ENCODE measurements around the gene TP53RK. TPM values are rescaled to one million over a fixed set of nuclear protein-coding genes. Genes with fewer than 3 reads are reported as not detected.

The TP53RK gene
- polyA plus RNA-seq, 1 of the 3 experiments (the other 2 are of a cell fraction): 5.5 TPM

DNA sequence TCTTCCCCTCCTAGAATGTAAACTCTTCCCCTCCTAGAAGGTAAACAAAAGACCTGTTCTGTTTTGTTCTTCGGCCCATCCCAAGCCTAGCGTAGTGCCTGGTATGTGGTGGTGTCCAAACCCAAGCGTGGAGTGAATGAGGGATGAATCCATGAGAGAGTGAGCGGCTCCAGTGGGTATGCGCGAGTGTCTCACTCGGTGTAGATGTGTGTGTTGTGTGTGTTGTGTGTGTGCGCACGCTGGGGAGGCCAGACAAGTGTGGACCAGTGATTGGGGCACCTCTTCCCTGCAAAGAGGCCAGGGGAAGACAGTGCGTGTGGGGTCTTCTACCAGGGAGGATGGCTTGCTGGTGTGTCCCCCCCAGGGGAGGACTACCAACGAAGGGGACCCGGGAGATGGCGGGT lies 19.8 kb upstream of the TP53RK start (continued):
- no peak for TF ChIP-seq EZH2phosphoT487 (IDR thresholded peaks at IDR 0.05; ENCODE audit: borderline replicate concordance, low read depth)
- TF ChIP-seq, protein P1, sequence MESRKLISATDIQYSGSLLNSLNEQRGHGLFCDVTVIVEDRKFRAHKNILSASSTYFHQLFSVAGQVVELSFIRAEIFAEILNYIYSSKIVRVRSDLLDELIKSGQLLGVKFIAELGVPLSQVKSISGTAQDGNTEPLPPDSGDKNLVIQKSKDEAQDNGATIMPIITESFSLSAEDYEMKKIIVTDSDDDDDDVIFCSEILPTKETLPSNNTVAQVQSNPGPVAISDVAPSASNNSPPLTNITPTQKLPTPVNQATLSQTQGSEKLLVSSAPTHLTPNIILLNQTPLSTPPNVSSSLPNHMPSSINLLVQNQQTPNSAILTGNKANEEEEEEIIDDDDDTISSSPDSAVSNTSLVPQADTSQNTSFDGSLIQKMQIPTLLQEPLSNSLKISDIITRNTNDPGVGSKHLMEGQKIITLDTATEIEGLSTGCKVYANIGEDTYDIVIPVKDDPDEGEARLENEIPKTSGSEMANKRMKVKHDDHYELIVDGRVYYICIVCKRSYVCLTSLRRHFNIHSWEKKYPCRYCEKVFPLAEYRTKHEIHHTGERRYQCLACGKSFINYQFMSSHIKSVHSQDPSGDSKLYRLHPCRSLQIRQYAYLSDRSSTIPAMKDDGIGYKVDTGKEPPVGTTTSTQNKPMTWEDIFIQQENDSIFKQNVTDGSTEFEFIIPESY (IDR thresholded peaks at IDR 0.05; ENCODE audit: borderline replicate concordance, low read depth): no peak

GRCh38 chr20:46708172-46708860 lies 19.1 kb upstream of the TP53RK start:
- TF ChIP-seq RFX5 (IDR thresholded peaks at IDR 0.05; ENCODE audit: low read length): no peak
- no peak for TF ChIP-seq NFIC (IDR thresholded peaks at IDR 0.05; ENCODE audit: borderline replicate concordance)
- TF ChIP-seq MAX (IDR thresholded peaks at IDR 0.05; ENCODE audit: low read depth): no peak
- no peak for TF ChIP-seq PBX3 (IDR thresholded peaks at IDR 0.05)
- no peak for TF ChIP-seq FOXM1 (IDR thresholded peaks at IDR 0.05; ENCODE audit: low read depth)
- no peak for TF ChIP-seq GABPA (IDR thresholded peaks at IDR 0.05; ENCODE audit: low read depth)
- TF ChIP-seq, protein P2, sequence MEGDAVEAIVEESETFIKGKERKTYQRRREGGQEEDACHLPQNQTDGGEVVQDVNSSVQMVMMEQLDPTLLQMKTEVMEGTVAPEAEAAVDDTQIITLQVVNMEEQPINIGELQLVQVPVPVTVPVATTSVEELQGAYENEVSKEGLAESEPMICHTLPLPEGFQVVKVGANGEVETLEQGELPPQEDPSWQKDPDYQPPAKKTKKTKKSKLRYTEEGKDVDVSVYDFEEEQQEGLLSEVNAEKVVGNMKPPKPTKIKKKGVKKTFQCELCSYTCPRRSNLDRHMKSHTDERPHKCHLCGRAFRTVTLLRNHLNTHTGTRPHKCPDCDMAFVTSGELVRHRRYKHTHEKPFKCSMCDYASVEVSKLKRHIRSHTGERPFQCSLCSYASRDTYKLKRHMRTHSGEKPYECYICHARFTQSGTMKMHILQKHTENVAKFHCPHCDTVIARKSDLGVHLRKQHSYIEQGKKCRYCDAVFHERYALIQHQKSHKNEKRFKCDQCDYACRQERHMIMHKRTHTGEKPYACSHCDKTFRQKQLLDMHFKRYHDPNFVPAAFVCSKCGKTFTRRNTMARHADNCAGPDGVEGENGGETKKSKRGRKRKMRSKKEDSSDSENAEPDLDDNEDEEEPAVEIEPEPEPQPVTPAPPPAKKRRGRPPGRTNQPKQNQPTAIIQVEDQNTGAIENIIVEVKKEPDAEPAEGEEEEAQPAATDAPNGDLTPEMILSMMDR (IDR thresholded peaks at IDR 0.05): no peak
- TF ChIP-seq EZH2phosphoT487 (IDR thresholded peaks at IDR 0.05; ENCODE audit: borderline replicate concordance, low read depth): no peak
- no peak for TF ChIP-seq YY1 (IDR thresholded peaks at IDR 0.05; ENCODE audit: low read depth)
- TF ChIP-seq POLR2AphosphoS5 (IDR thresholded peaks at IDR 0.05; ENCODE audit: low read depth, low read length): no peak
- no peak for TF ChIP-seq GATA2 (CRISPR knock-in tag; IDR thresholded peaks at IDR 0.05)
- TF ChIP-seq JUND (IDR thresholded peaks at IDR 0.05): no peak
- TF ChIP-seq, protein P3, sequence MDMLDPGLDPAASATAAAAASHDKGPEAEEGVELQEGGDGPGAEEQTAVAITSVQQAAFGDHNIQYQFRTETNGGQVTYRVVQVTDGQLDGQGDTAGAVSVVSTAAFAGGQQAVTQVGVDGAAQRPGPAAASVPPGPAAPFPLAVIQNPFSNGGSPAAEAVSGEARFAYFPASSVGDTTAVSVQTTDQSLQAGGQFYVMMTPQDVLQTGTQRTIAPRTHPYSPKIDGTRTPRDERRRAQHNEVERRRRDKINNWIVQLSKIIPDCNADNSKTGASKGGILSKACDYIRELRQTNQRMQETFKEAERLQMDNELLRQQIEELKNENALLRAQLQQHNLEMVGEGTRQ (IDR thresholded peaks at IDR 0.05; ENCODE audit: borderline replicate concordance, low read depth, low read length): no peak
- DNase-seq: no peak
- Histone ChIP-seq H3K79me2 (ENCODE audit: insufficient read depth) (peaks cover 16% of the 10 kb centered on the region; the same call in 1 of the 2 replicates), H3K36me3 (replicated peaks in 1 of 2; ENCODE audit: control insufficient read depth in 1 of 2, insufficient read depth in 2 of 2, low read length in 1 of 2) (no peaks in the 10 kb centered on the region), H3K27ac (ENCODE audit: low read depth in 2 of 2, low read length in 1 of 2) (no peak overlapping the region), H3K27me3 (ENCODE audit: insufficient read depth) (no peaks in the 10 kb centered on the region), H3K4me3 (ENCODE audit: low read depth in 2 of 2, low read length in 1 of 2) (no peak overlapping the region), H4K20me1 (ENCODE audit: insufficient read depth) (no peaks in the 10 kb centered on the region), H3K4me2 (no peak overlapping the region), H3K4me1 (ENCODE audit: control insufficient read depth in 1 of 2, insufficient read depth in 2 of 2, low read depth in 1 of 2, low read length in 1 of 2) (peaks cover 0 to 10% of the 10 kb centered on the region in 2 experiments; a peak in 1 of 4 replicates), H2AFZ (ENCODE audit: low read depth) (peak overlapping the region; percentile 90; the same call in 1 of the 2 replicates), H3K9me2 (no peaks in the 10 kb centered on the region), H3F3A (replicated peaks; ENCODE audit: insufficient read depth) (no peaks in the 10 kb centered on the region), H3K9me3 (peaks cover 5% of the 10 kb centered on the region; the same call in 1 of the 2 replicates), H3K9ac (no peak overlapping the region)
- WGBS (ENCODE audit: low lambda C conversion rate): 86% methylated on average over 8 of the region's 8 CpGs
- POLR2A ChIA-PET: no interaction called here
- CTCF ChIA-PET: interaction anchor here (0.8 to 1.0 kb wide), 3 partner anchors 10 to 13 kb away, joined by 3 to 4 read pairs (median 4); no protein-coding TSS in a partner anchor
